ENCODE measurements around the gene NSUN2. TPM values are rescaled to one million over a fixed set of nuclear protein-coding genes. Genes with fewer than 3 reads are reported as not detected.

The NSUN2 gene
- total RNA-seq, 3 donors from 2014 or later = 50.3 to 54.3 (median 52.5) TPM

GRCh38 chr5:6593148-6594016, 39.5 kb downstream of the NSUN2 start:
- Histone ChIP-seq H3K9me3 (no peaks in the 10 kb centered on the region), H3K36me3 (ENCODE audit: low read depth) (no peaks in the 10 kb centered on the region), H3K4me3 (no peak overlapping the region), H3K4me1 (ENCODE audit: low read depth) (no peaks in the 10 kb centered on the region)
- no peak for TF ChIP-seq CTCF (IDR thresholded peaks at IDR 0.05)
- no peak for DNase-seq
- intact Hi-C loops (cut with DNase I, micrococcal nuclease) = no loop called here
- ATAC-seq = no peak

GRCh38 chr5:6592601-6593000, 40.2 kb downstream of the NSUN2 start:
- Histone ChIP-seq H3K4me3 (no peak overlapping the region), H3K4me1 (ENCODE audit: low read depth) (no peaks in the 10 kb centered on the region), H3K9me3 (no peaks in the 10 kb centered on the region), H3K36me3 (ENCODE audit: low read depth) (no peaks in the 10 kb centered on the region)
- TF ChIP-seq CTCF (IDR thresholded peaks at IDR 0.05) = no peak
- intact Hi-C loops (cut with DNase I, micrococcal nuclease) = no loop called here
- ATAC-seq (no peak), DNase-seq (no peak)

GRCh38 chr5:6591671-6592288, 41.1 kb downstream of the NSUN2 start:
- no peak overlapping the region for H3K4me3 ChIP-seq
- no peaks in the 10 kb centered on the region for H3K9me3 ChIP-seq
- DNase-seq (no peak), ATAC-seq (no peak)
- H3K36me3 ChIP-seq (ENCODE audit: low read depth) = no peaks in the 10 kb centered on the region
- H3K4me1 ChIP-seq (ENCODE audit: low read depth) = no peaks in the 10 kb centered on the region
- no peak for TF ChIP-seq CTCF (IDR thresholded peaks at IDR 0.05)
- intact Hi-C loops (cut with DNase I, micrococcal nuclease) = no loop called here

GRCh38 chr5:6590581-6590980, 42.3 kb downstream of the NSUN2 start:
- H3K4me1 ChIP-seq (ENCODE audit: low read depth) = no peaks in the 10 kb centered on the region
- no peaks in the 10 kb centered on the region for H3K9me3 ChIP-seq
- intact Hi-C loops (cut with DNase I, micrococcal nuclease) = no loop called here
- DNase-seq (no peak), ATAC-seq (no peak)
- TF ChIP-seq CTCF (IDR thresholded peaks at IDR 0.05) = no peak
- no peaks in the 10 kb centered on the region for H3K36me3 ChIP-seq (ENCODE audit: low read depth)
- no peak overlapping the region for H3K4me3 ChIP-seq

- H3K9me3 ChIP-seq = no peaks in the 10 kb centered on the region
- intact Hi-C loops (cut with DNase I, micrococcal nuclease) = no loop called here
- TF ChIP-seq CTCF (IDR thresholded peaks at IDR 0.05) = no peak
- peaks cover 4% of the 10 kb centered on the region for H3K4me1 ChIP-seq (ENCODE audit: low read depth)
- H3K4me3 ChIP-seq = no peak overlapping the region
- no peak for DNase-seq
- ATAC-seq = no peak
- H3K36me3 ChIP-seq (ENCODE audit: low read depth) = no peaks in the 10 kb centered on the region
Measured at GRCh38 chr5:6587171-6587570, 45.7 kb downstream of the NSUN2 start.
